ENCODE measurements around the gene SLC6A9.

- no peak for TF ChIP-seq CTCF (IDR thresholded peaks at IDR 0.05; ENCODE audit: insufficient read depth, low read length, poor library complexity, severe bottlenecking)
- TF ChIP-seq EZH2phosphoT487 (conservative IDR thresholded peaks at IDR 0.05; ENCODE audit: low read length) = no peak
Measured at GRCh38 chr1:43983253-43983899, 47.9 kb downstream of the SLC6A9 start.

All from SU-DHL-6 (cell line).